Muscle of leg (tissue), 16 donors: ENCODE data around the gene SSC5D. TPM values are rescaled to one million over a fixed set of nuclear protein-coding genes. Genes with fewer than 3 reads are reported as not detected.

Experiments used
- DNase-seq: peaks from one replicate; pipeline ENCODE4 v3.0.0; 2013
- H3K27ac ChIP-seq: one replicate; pipeline ENCODE4 v1.5.1; 2013; ENCODE audit warnings: mild to moderate bottlenecking, low read length, control low read depth
- H3K27me3 ChIP-seq: one replicate; pipeline ENCODE4 v1.6.1; 2013; ENCODE audit warnings: low read length; ENCODE audit not compliant: control insufficient read depth, insufficient read depth
- H3K36me3 ChIP-seq: one replicate; pipeline ENCODE4 v1.6.1; 2013; ENCODE audit warnings: low read length; ENCODE audit not compliant: control insufficient read depth, insufficient read depth
- H3K4me1 ChIP-seq: one replicate; pipeline ENCODE4 v1.6.1; 2013; ENCODE audit warnings: low read length; ENCODE audit not compliant: control insufficient read depth, insufficient read depth
- H3K4me3 ChIP-seq: one replicate; pipeline ENCODE4 v1.5.1; 2013; ENCODE audit warnings: low read length, control low read depth
- H3K9me3 ChIP-seq: replicated peaks from 2 replicates; pipeline ENCODE4 v1.6.1; 2013; ENCODE audit warnings: low read depth, low read length; ENCODE audit not compliant: control insufficient read depth
- WGBS: methylation state at CpG from one replicate; pipeline ENCODE4 v1.1.5; 2013; ENCODE audit warnings: missing lambda C conversion rate; ENCODE audit not compliant: insufficient coverage; 5-methylcytosine and 5-hydroxymethylcytosine counted together
- long read RNA-seq, 11 donors: transcript quantifications; one replicate each; lab custom pipeline, GENCODE V29; 2026
- polyA plus RNA-seq, 8 donors: library from polyadenylated mRNA; unstranded; fragments of 120-200 nt; gene quantifications; one replicate each; pipeline versions ENCODE4 v1.2.1 to v1.2.3, GENCODE V29; 2013; ENCODE audit warnings: inconsistent platforms in 1 of 8, low replicate concordance in 1 of 8; ENCODE audit not compliant: insufficient read length in 8 of 8, insufficient read depth in 1 of 8
- total RNA-seq: library from RNA; stranded (reverse); fragments of 120-200 nt; gene quantifications from one replicate; pipeline ENCODE4 v1.2.4, GENCODE V29; 2013

Gene SSC5D
- 20.0 TPM for total RNA-seq
- 10 to 100 TPM in 6 of 8 donors, 1 to 10 TPM in 2; 7.9 to 54.8 (median 24.7) TPM for polyA plus RNA-seq
- long read RNA-seq, donor 1, result 0 reads
- long read RNA-seq, donor 2, result 0 reads
- long read RNA-seq, donor 3, partial matches to known transcripts, result 374 of 655 reads
- long read RNA-seq, donor 3, other reads (novel, unspliced or antisense), result 281 of 655 reads
- long read RNA-seq, donor 4, partial matches to known transcripts, result 0 of 2 reads
- long read RNA-seq, donor 4, other reads (novel, unspliced or antisense), result 0 of 2 reads
- long read RNA-seq, donor 5, full-length matches to known transcripts, result 3 of 44 reads
- long read RNA-seq, donor 5, partial matches to known transcripts, result 41 of 44 reads
- long read RNA-seq, donor 5, other reads (novel, unspliced or antisense), result 0 of 44 reads
- long read RNA-seq, donor 6, partial matches to known transcripts, result 0 of 1 reads
- long read RNA-seq, donor 6, other reads (novel, unspliced or antisense), result 0 of 1 reads
- long read RNA-seq, donor 7, partial matches to known transcripts, result 20 of 20 reads
- long read RNA-seq, donor 7, other reads (novel, unspliced or antisense), result 0 of 20 reads
- long read RNA-seq, donor 8, result 0 reads
- long read RNA-seq, donor 9, result 0 reads
- long read RNA-seq, donor 10, result 0 reads
- long read RNA-seq, donor 11, full-length matches to known transcripts, result 4 of 95 reads
- long read RNA-seq, donor 11, partial matches to known transcripts, result 63 of 95 reads
- long read RNA-seq, donor 11, other reads (novel, unspliced or antisense), result 28 of 95 reads

DNA sequence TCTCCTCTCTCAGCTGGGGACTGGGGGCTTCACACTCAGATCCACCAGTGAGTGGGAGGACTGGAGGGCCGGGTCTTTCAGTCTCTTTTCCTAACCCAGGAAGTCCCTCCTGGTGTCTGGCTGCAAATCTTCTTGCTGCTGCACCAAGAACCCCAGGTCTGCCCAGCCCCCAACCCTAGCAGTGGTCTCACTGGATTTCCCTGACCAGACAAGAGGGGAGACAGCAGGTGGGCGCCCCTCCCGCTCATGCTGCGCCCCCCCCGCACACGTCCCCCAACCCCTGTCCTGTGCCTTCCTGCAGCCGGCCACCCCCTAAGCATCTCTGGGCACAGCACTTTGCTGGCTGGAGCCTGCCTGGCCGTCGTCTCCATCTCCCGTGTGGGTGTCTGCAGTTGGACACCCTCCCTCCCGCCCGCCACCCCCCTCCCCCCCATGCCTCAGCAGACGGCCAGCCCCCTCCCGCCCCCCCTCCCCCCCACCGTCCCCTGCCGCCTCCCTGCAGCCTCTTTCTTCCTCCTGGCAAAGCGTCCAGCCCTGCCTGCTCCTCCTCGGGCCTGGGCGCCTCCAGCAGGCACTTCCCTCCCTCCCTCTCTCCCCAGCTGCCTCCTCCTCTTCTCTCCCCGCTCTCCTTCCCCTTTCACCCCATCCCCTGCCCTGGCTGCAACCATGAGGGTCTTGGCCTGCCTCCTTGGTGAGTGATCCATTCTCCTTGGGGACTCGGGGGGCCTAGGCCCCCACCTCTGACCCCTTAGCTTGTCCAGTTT lies at the start of gene SSC5D:
Gene SSC5D (plus strand): TSS at position 513 of the 764 bp plus-strand sequence. CDS start 154 bp downstream, at position 667.
- DNase-seq, result peak; percentile 90
- Histone ChIP-seq H3K4me3 (peak within 1 kb of the TSS; percentile 25), H3K4me1 (peaks cover 84% of the 10 kb centered on the region), H3K36me3 (peaks cover 5% of the 10 kb centered on the region), H3K27ac (peak within 1 kb of the TSS; percentile 95), H3K9me3 (no peaks in the 10 kb centered on the region), H3K27me3 (peaks cover 1% of the 10 kb centered on the region)
- 10% methylated on average over 6 of the region's 21 CpGs for WGBS

GRCh38 chr19:55439052-55439451 lies 49.2 kb upstream of the SSC5D start:
- WGBS, result 74% methylated on average over 5 of the region's 5 CpGs
- H3K9me3 ChIP-seq, result no peaks in the 10 kb centered on the region
- no peak overlapping the region for H3K27ac ChIP-seq
- peaks cover 65% of the 10 kb centered on the region for H3K27me3 ChIP-seq
- no peak overlapping the region for H3K4me3 ChIP-seq
- DNase-seq, result no peak
- H3K36me3 ChIP-seq, result no peaks in the 10 kb centered on the region
- H3K4me1 ChIP-seq, result peaks cover 11% of the 10 kb centered on the region

DNA sequence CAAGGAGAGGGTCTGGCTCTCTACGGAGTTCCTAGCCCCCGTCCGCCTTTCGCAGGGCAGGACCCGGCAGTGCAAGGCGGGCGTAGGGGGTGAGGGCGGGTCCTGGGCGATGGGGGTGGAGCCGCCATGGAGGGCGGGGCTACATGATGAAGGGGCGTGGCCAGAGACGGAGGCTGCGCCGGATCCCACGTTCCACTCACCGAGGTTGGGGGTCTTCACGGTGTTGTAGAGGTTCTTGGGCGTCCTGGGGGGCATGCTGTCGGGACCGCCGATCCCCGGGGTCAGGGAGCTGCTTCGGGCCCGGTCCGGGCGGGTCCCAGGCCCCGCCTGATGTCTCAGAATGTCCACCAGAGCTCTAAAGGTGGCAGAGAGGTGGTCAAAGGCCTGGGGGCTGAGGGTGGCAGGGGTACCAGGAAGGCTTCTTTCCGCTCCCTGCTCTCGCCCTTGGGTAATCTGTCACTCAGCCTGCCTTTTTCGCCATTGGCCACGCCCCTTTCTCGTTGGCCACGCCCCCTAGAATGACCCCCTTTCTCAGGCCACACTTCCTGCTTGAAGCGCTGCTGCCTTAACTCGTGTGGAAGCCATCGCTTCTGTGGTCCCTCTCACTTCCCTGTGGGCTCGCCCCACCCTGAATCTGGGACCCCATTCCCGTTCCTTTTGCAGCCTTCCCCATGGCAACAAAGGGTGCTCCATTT lies 47.7 kb upstream of the SSC5D start:
- DNase-seq, result no peak
- H3K4me3 ChIP-seq, result no peak overlapping the region

DNA sequence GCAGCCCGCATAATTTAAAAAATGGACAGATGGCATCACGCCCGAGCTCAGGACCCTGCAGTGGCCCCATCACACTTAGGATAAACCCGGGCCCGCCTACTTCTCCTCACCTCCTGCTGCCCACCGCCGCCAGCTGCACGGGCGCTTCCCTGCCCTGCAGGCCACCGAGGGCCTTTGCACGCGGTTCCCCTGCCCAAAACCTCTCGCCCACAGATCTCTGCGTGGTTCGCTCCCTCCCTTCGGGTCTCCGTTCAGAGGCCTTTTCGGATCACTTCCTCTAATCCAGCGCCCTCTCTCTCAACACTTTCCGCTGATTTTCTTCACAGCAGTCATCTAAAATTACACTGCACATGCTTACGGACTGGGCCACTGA lies 46.9 kb upstream of the SSC5D start:
- WGBS, result 2% methylated on average over 21 of the region's 21 CpGs
- Histone ChIP-seq H3K27me3 (peaks cover 79% of the 10 kb centered on the region), H3K9me3 (no peaks in the 10 kb centered on the region), H3K36me3 (no peaks in the 10 kb centered on the region), H3K27ac (no peak overlapping the region), H3K4me3 (no peak overlapping the region), H3K4me1 (peaks cover 11% of the 10 kb centered on the region)
- no peak for DNase-seq

More for the DNA sequence above, 47.7 kb upstream of the SSC5D start:
- H3K9me3 ChIP-seq, result no peaks in the 10 kb centered on the region
- no peaks in the 10 kb centered on the region for H3K36me3 ChIP-seq
- H3K27me3 ChIP-seq, result peaks cover 75% of the 10 kb centered on the region
- H3K4me1 ChIP-seq, result peaks cover 11% of the 10 kb centered on the region
- 5% methylated on average over 32 of the region's 39 CpGs for WGBS
- no peak overlapping the region for H3K27ac ChIP-seq

DNA sequence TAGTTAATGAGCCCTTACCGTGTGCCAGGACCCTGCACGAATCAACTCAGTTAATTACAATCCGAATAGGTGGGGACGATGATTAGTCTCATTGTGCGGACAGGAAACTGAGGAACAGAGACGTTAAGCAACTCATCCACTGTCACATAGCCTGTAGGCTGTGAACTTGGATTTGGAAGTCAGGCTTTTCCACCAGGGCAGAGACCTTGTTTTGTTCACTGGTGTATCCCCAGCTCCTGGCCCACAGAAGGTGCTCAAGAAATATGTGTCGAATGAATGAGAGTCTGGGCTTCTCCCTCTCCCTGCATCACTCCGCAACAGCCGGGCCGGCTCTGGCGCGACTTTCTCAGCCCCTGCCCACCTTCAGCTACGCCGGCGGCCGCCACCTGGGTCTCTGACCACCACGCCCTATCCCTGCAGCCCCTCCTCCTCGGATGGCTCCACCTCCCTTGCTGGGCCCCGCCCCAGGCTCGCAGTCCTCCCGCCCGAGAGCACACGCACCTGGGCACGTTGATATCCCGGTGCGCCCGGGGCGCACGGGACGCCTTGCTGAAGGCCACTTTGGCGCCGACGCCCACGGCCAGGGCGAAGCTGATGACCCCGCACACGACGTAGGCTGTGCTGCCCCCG lies 46.4 kb upstream of the SSC5D start:
- peaks cover 11% of the 10 kb centered on the region for H3K4me1 ChIP-seq
- DNase-seq, result no peak
- 2% methylated on average over 25 of the region's 39 CpGs for WGBS
- peaks cover 84% of the 10 kb centered on the region for H3K27me3 ChIP-seq
- no peaks in the 10 kb centered on the region for H3K9me3 ChIP-seq
- H3K27ac ChIP-seq, result no peak overlapping the region
- H3K36me3 ChIP-seq, result no peaks in the 10 kb centered on the region
- no peak overlapping the region for H3K4me3 ChIP-seq

DNA sequence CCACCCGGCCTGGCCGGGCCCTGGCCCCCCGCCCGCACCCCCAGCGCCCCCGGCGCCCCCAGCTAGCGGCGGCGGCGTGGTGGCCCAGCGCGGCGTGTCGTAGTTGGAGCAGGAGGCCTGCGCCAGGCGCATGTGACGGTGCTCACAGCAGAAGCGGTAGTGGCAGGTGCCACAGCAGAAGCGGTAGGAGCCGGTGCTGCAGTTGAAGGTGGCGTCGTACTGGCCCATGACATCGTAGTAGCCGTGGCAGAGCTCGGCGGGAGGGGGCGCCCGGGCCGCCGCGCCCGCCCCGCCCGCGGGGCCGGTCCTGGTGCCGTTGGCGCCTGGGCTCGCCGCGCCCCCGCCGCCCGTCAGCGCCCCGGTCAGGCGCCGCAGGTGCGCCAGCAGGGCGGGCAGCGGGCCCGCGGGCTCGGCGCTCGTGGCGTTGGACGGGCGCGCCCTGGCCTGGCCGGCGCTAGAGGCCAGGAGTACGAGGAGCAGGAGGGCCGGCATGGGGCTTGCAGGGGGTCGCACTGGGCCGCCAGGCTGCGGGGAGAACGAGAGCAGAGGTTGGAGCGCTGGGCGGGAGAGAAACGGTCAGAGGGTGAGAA lies 45.8 kb upstream of the SSC5D start:
- under 1% methylated on average over 65 of the region's 72 CpGs for WGBS
- Histone ChIP-seq H3K9me3 (no peaks in the 10 kb centered on the region), H3K4me3 (no peak overlapping the region), H3K4me1 (peaks cover 10% of the 10 kb centered on the region), H3K27ac (no peak overlapping the region), H3K36me3 (no peaks in the 10 kb centered on the region), H3K27me3 (peaks cover 88% of the 10 kb centered on the region)
- no peak for DNase-seq

GRCh38 chr19:55443045-55443823 lies 45.0 kb upstream of the SSC5D start, which contains the start of gene SHISA7:
TSS of gene SHISA7 (minus strand) at chr19:55443300. CDS start at chr19:55442863, 437 bp downstream.
- Histone ChIP-seq H3K36me3 (no peaks in the 10 kb centered on the region), H3K4me3 (no peak within 1 kb of the TSS), H3K27ac (no peak within 1 kb of the TSS), H3K4me1 (peaks cover 8% of the 10 kb centered on the region), H3K27me3 (peaks cover 91% of the 10 kb centered on the region), H3K9me3 (no peaks in the 10 kb centered on the region)
- WGBS, result 2% methylated on average over 40 of the region's 43 CpGs
- DNase-seq, result no peak

- Histone ChIP-seq H3K9me3 (no peaks in the 10 kb centered on the region), H3K36me3 (no peaks in the 10 kb centered on the region), H3K27me3 (peaks cover 86% of the 10 kb centered on the region)
Observed at GRCh38 chr19:55443824-55444480, 44.3 kb upstream of the SSC5D start.

More at GRCh38 chr19:55443824-55444480, 44.3 kb upstream of the SSC5D start:
- 49% methylated on average over 6 of the region's 18 CpGs for WGBS
- no peak overlapping the region for H3K27ac ChIP-seq
- no peak for DNase-seq
- H3K4me1 ChIP-seq, result peaks cover 8% of the 10 kb centered on the region
- no peak overlapping the region for H3K4me3 ChIP-seq
